Measurements from ENCODE around the gene ZBED5. TPM values are rescaled to one million over a fixed set of nuclear protein-coding genes. Genes with fewer than 3 reads are reported as not detected.

The ZBED5 gene
- total and polyA plus RNA-seq, 9 of the 15 experiments (the other 6 are each of a cell fraction or from before 2014, with no cell fraction given) = 12.4 to 70.7 (median 26.8) TPM

GRCh38 chr11:10828402-10828801, 29.5 kb downstream of the ZBED5 start:
- POLR2A ChIA-PET = interaction anchor here (1.1 kb wide), 1 partner anchor 9 kb away, joined by 4 read pairs; no protein-coding TSS in a partner anchor
- Histone ChIP-seq H3K9me1 (ENCODE audit: control insufficient read depth, insufficient read depth, low read length) (no peaks in the 10 kb centered on the region), H3K4me1 (replicated peaks in 1 of 2; ENCODE audit: control insufficient read depth in 2 of 2, insufficient read depth in 2 of 2, low read length in 2 of 2) (peaks cover 0 to 21% of the 10 kb centered on the region in 2 experiments; a peak in 4 of 5 replicates), H3K36me3 (ENCODE audit: control insufficient read depth, insufficient read depth, low read length) (no peaks in the 10 kb centered on the region), H3K4me3 (no peak overlapping the region), H3K27me3 (ENCODE audit: control insufficient read depth in 2 of 2, insufficient read depth in 2 of 2, low read length in 2 of 2) (no peaks in the 10 kb centered on the region), H3K9ac (ENCODE audit: insufficient read depth in 1 of 2, low read depth in 2 of 2, low read length in 2 of 2) (no peak overlapping the region), H3K27ac (ENCODE audit: extremely low read depth, low read depth, low read length) (no peak overlapping the region), H3K4me2 (ENCODE audit: insufficient read depth, low read length) (no peak overlapping the region), H2AFZ (ENCODE audit: low read depth, low read length) (no peak overlapping the region), H4K20me1 (replicated peaks; ENCODE audit: control insufficient read depth, insufficient read depth, low read length) (no peaks in the 10 kb centered on the region), H3K79me2 (ENCODE audit: control insufficient read depth, insufficient read depth, low read length) (no peaks in the 10 kb centered on the region), H3K9me3 (replicated peaks; ENCODE audit: control insufficient read depth, insufficient read depth, low read depth, low read length) (no peaks in the 10 kb centered on the region)
- CTCF ChIA-PET (ENCODE audit: low intra/inter-chr PET ratio) = no interaction called here
- FAIRE-seq (no peak), ATAC-seq (no peak), DNase-seq (ENCODE audit: extremely low read depth in 1 of 4, low spot score in 3 of 4) (no peak)
- WGBS (ENCODE audit: insufficient coverage, low coverage, missing lambda C conversion rate) = 42% methylated on average over 2 of the region's 2 CpGs
- no TSS peak for BruUV-seq (replicated peaks)
- in situ Hi-C loops (cut with MboI) = no loop called here
- intact Hi-C loops (cut with micrococcal nuclease) = no loop called here
- TF ChIP-seq ADNP (tag; IDR thresholded peaks at IDR 0.05) (no peak), TRIM28 (IDR thresholded peaks at IDR 0.05) (no peak), ZNF79 (CRISPR knock-in tag; IDR thresholded peaks at IDR 0.05; ENCODE audit: low read depth) (no peak), ZNF280A (IDR thresholded peaks at IDR 0.05; ENCODE audit: low read depth, partially characterized antibody) (no peak), ZBTB7A (IDR thresholded peaks at IDR 0.05; ENCODE audit: borderline replicate concordance, control insufficient read depth, low read depth, low read length) (no peak), STAG1 (CRISPR knock-in tag; IDR thresholded peaks at IDR 0.05; ENCODE audit: borderline replicate concordance) (no peak), CREBBP (IDR thresholded peaks at IDR 0.05; ENCODE audit: low read depth, low read length) (no peak), NCOA2 (IDR thresholded peaks at IDR 0.05; ENCODE audit: partially characterized antibody in 2 of 2) (no peak), CAMTA2 (CRISPR knock-in tag; conservative IDR thresholded peaks at IDR 0.05) (no peak), ZNF717 (CRISPR knock-in tag; IDR thresholded peaks at IDR 0.05) (no peak), ZNF408 (CRISPR knock-in tag; IDR thresholded peaks at IDR 0.05; ENCODE audit: low read depth) (no peak), KLF13 (tag; IDR thresholded peaks at IDR 0.05; ENCODE audit: borderline replicate concordance, low read depth) (no peak)
